HepG2 (cell line): ENCODE measurements around the gene BCAS3. TPM values are rescaled to one million over a fixed set of nuclear protein-coding genes. Genes with fewer than 3 reads are reported as not detected.
A peak's percentile ranks its signal among the peaks of the same experiment; 100 is the strongest.

Experiments
- ARHGAP35 ChIP-seq: sonication (generic); formaldehyde crosslinking; IDR thresholded peaks from 2 replicates; pipeline ENCODE4 v1.9.0; 2022; ENCODE audit warnings: mild to moderate bottlenecking, inconsistent platforms, moderate library complexity, missing genetic modification reagents, borderline replicate concordance
- ARID5B ChIP-seq: IDR thresholded peaks from 2 replicates; pipeline ENCODE4 v1.4.0; 2020; ENCODE audit warnings: mild to moderate bottlenecking, missing genetic modification reagents
- BCL6 ChIP-seq: IDR thresholded peaks from 2 replicates; pipeline ENCODE4 v1.6.1; 2016; ENCODE audit warnings: missing genetic modification reagents, missing compliant biosample characterization
- CEBPB ChIP-seq: IDR thresholded peaks from 2 replicates; pipeline ENCODE4 v1.6.1; 2011; ENCODE audit warnings: low read depth, low read length, improper control_type of control experiment, borderline replicate concordance
- DDIT3 ChIP-seq: sonication (generic); formaldehyde crosslinking; IDR thresholded peaks from 2 replicates; pipeline ENCODE4 v1.4.0; 2020; ENCODE audit warnings: mild to moderate bottlenecking, missing genetic modification reagents
- EP300 ChIP-seq, 3 experiments: sonication (generic) in 1 of 3; formaldehyde crosslinking in 1 of 3; IDR thresholded peaks; 2 replicates each; pipeline versions ENCODE4 v1.5.1 to v1.6.1; 2011 to 2020; ENCODE audit warnings: low read depth in 2 of 3, low read length in 2 of 3, borderline replicate concordance in 1 of 3, improper control_type of control experiment in 1 of 3, mild to moderate bottlenecking in 1 of 3, missing genetic modification reagents in 1 of 3, moderate library complexity in 1 of 3
- GATAD2A ChIP-seq: IDR thresholded peaks from 2 replicates; pipeline ENCODE4 v1.6.1; 2016
- GMEB1 ChIP-seq: sonication (generic); formaldehyde crosslinking; IDR thresholded peaks from 2 replicates; pipeline ENCODE4 v1.5.1; 2020; ENCODE audit warnings: missing genetic modification reagents, mild to moderate bottlenecking, borderline replicate concordance
- HDAC2 ChIP-seq: sonication (generic); formaldehyde crosslinking; IDR thresholded peaks from 2 replicates; pipeline ENCODE4 v1.4.0; 2020; ENCODE audit warnings: missing genetic modification reagents
- KAT8 ChIP-seq: IDR thresholded peaks from 2 replicates; pipeline ENCODE4 v1.6.1; 2016; ENCODE audit warnings: missing genetic modification reagents, missing compliant biosample characterization
- MED1 ChIP-seq: sonication (generic); formaldehyde crosslinking; IDR thresholded peaks from 2 replicates; pipeline ENCODE4 v1.4.0; 2020; ENCODE audit warnings: missing genetic modification reagents
- POLR2G ChIP-seq: fragments of 200-400 bp; formaldehyde crosslinking; IDR thresholded peaks from 2 replicates; pipeline ENCODE4 v1.6.1; 2018; ENCODE audit warnings: mild to moderate bottlenecking, low read depth, low read length, moderate library complexity
- RBM39 ChIP-seq: fragments of 200-400 bp; formaldehyde crosslinking; IDR thresholded peaks from one replicate; pipeline ENCODE4 v1.6.1; 2018; ENCODE audit warnings: antibody characterized with exemption, mild to moderate bottlenecking, low read depth, low read length; ENCODE audit not compliant: poor library complexity, severe bottlenecking
- TFDP1 ChIP-seq: IDR thresholded peaks from 2 replicates; pipeline ENCODE4 v1.6.1; 2016; ENCODE audit warnings: missing compliant biosample characterization, missing genetic modification reagents, borderline replicate concordance
- ZBTB39 ChIP-seq: sonication (generic); formaldehyde crosslinking; IDR thresholded peaks from 2 replicates; pipeline ENCODE4 v1.5.0; 2020; ENCODE audit warnings: missing genetic modification reagents
- ZKSCAN8 ChIP-seq: IDR thresholded peaks from 2 replicates; pipeline ENCODE4 v1.6.1; 2016; ENCODE audit warnings: borderline replicate concordance, missing genetic modification reagents, missing compliant biosample characterization
- ZNF230 ChIP-seq: sonication (generic); formaldehyde crosslinking; IDR thresholded peaks from 2 replicates; pipeline ENCODE4 v1.4.0; 2020; ENCODE audit warnings: mild to moderate bottlenecking, missing genetic modification reagents
- ZNF235 ChIP-seq: sonication (generic); formaldehyde crosslinking; IDR thresholded peaks from 2 replicates; pipeline ENCODE4 v1.8.1; 2023; ENCODE audit warnings: mild to moderate bottlenecking, missing genetic modification reagents, borderline replicate concordance
- ZNF292 ChIP-seq: sonication (generic); formaldehyde crosslinking; IDR thresholded peaks from 2 replicates; pipeline ENCODE4 v1.8.1; 2022; ENCODE audit warnings: mild to moderate bottlenecking, low read depth, missing genetic modification reagents, borderline replicate concordance
- ZNF674 ChIP-seq: sonication (generic); formaldehyde crosslinking; IDR thresholded peaks from 2 replicates; pipeline ENCODE4 v1.5.0; 2020; ENCODE audit warnings: low read depth, mild to moderate bottlenecking, missing genetic modification reagents
- polyA plus RNA-seq, 8 experiments: library from polyadenylated mRNA; depleted of rRNA in 3 of 8; stranded (reverse) in 7 of 8; unstranded in 1 of 8; fragments of >200 nt; fragmentation: Illumina TruSeq in 4 of 8; extraction: Trizol in 4 of 8; gene quantifications; 2 replicates each; pipeline versions ENCODE4 v1.2.1 to v1.2.3, GENCODE V29; 2011 to 2016; ENCODE audit warnings: low read depth in 4 of 8, missing spikeins in 1 of 8, mixed read lengths in 1 of 8; ENCODE audit not compliant: insufficient read depth in 1 of 8
- total RNA-seq, 5 experiments: library from RNA; depleted of rRNA; stranded (reverse); fragments of >200 nt; fragmentation: Illumina TruSeq; extraction: Trizol; gene quantifications; 2 replicates each; pipeline ENCODE4 v1.2.3, GENCODE V29; 2016; ENCODE audit warnings: low read depth in 1 of 5

The BCAS3 gene
- total and polyA plus RNA-seq, 2 of the 13 experiments (the other 11 are each of a cell fraction or from before 2014, with no cell fraction given): 10.7 to 11.2 TPM

GRCh38 chr17:60729854-60730253 is 52.2 kb downstream of the BCAS3 start (continued):
- peak in 1 of 2 experiments; percentile 86; a peak in 1 of 4 replicates for TF ChIP-seq EP300 (IDR thresholded peaks at IDR 0.05; ENCODE audit: low read depth in 2 of 2, low read length in 2 of 2)
- peak; percentile 61; the same call in 1 of the 2 replicates for TF ChIP-seq EP300 (CRISPR knock-in tag; IDR thresholded peaks at IDR 0.05; ENCODE audit: borderline replicate concordance)
- TF ChIP-seq HDAC2: peak; percentile 86
- TF ChIP-seq BCL6 (CRISPR knock-in tag): peak; percentile 71
- peak; percentile 91 for TF ChIP-seq CEBPB
- TF ChIP-seq ARHGAP35 (CRISPR knock-in tag): no peak
- TF ChIP-seq ZNF674: no peak
- TF ChIP-seq POLR2G: peak; percentile 42; the same call in 1 of the 2 replicates
- TF ChIP-seq RBM39: no peak
- 0 out of 2 replicates have a peak, but pooled peaks have one; percentile 39 for TF ChIP-seq DDIT3 (CRISPR knock-in tag)
- TF ChIP-seq TFDP1 (CRISPR knock-in tag): 0 out of 2 replicates have a peak, but pooled peaks have one; percentile 12
- peak; percentile 87 for TF ChIP-seq GATAD2A (CRISPR knock-in tag)
- no peak for TF ChIP-seq ZNF230 (CRISPR knock-in tag)
- TF ChIP-seq ZBTB39 (CRISPR knock-in tag): no peak
- peak; percentile 51 for TF ChIP-seq KAT8 (CRISPR knock-in tag)
- no peak for TF ChIP-seq ZNF235 (CRISPR knock-in tag)
- TF ChIP-seq ZKSCAN8 (CRISPR knock-in tag): peak; percentile 25; the same call in 1 of the 2 replicates
- no peak for TF ChIP-seq GMEB1
- TF ChIP-seq MED1: peak; percentile 57; the same call in 1 of the 2 replicates
- TF ChIP-seq ARID5B (CRISPR knock-in tag): peak; percentile 93
- peak; percentile 75; the same call in 1 of the 2 replicates for TF ChIP-seq ZNF292 (CRISPR knock-in tag)
